Measurements from ENCODE around the gene NMNAT1. TPM values are rescaled to one million over a fixed set of nuclear protein-coding genes. Genes with fewer than 3 reads are reported as not detected.

Gene NMNAT1
- total RNA-seq: 1 to 10 TPM; 7.5 to 7.8 TPM
- long read RNA-seq, donor 1, transcript NMNAT1-201 (5 exons, 3,781 nt): major isoform, 5 of 5 reads
- long read RNA-seq, donor 1, partial matches to known transcripts: 0 of 5 reads
- long read RNA-seq, donor 1, other reads (novel, unspliced or antisense): 0 of 5 reads
- long read RNA-seq, donor 2, transcript NMNAT1-201 (5 exons, 3,781 nt): major isoform, 21 of 29 reads
- long read RNA-seq, donor 2, partial matches to known transcripts: 3 of 29 reads
- long read RNA-seq, donor 2, other reads (novel, unspliced or antisense): 5 of 29 reads

DNA sequence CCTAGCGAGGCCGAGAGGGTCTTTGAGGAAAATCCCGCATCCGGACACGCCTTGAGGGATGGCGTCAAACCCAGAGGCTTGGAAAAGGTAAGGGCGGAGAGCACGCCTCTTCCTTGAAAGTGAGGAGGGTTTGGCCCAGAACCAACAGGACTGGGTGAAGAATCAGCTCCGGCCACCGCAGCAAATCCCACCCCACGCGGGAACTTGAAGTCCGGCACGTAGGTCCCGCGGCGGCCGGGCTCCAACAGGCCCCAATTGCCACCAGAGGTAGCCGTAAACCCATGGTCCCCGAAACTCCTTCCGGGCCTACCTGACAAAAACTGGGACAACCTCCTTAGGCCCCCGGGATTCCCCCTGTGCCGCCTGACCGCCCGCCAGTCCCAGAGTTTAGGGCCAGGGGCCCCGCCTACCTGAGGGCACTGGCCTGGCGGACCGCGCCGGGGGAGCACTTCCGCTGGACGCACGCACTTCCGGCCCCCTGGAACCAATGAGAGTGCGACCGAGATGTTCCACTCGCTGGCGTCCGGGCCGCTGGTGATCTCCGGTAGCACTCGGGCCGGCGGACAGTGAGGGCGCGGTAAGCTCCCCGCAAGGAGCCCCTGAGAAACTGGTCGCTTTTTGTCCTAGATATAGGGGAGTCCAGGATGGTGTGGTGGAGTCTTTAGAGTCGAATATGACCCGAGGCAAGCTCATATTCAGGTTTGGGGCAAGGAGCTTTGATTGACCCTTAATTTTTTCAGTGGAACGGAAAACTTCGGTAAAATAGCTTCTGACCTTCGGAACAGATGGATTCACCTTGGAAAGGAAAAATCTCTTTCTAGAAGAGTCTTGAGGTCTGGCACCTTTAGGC is at the start of gene NMNAT1, which contains the start of gene LZIC:
NMNAT1 (plus strand) TSS at position 537 of the 850 bp plus-strand sequence. CDS start 28,599 bp downstream, outside the sequence.
LZIC (minus strand) TSS at position 453 of the 850 bp plus-strand sequence. CDS start 6,772 bp downstream, outside the sequence.
- peak; percentile 98 for DNase-seq (ENCODE audit: low spot score)
- intact Hi-C loops (cut with DNase I): no loop called here

DNA sequence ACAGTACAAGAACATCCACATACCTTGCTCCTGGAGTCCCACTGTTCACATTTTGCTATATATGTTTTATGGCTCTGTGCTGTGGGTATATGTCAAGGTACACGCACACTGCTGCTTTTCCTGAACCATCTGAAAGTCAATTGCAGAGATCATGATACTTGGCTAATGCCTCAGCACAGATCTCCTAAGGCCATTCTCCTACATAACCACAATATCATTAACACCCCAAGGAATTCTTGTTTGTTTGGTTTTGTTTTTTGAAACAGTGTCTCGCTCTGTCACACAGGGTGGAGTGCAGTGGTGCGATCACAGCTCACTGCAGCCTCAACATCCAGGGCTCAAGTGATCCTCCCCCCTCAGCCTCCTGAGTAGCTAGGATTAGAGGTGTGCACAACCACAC is 49.2 kb upstream of the NMNAT1 start:
- DNase-seq (ENCODE audit: low spot score): peak; percentile 30
- intact Hi-C loops (cut with DNase I): no loop called here

GRCh38 chr1:9900142-9901043 is 42.9 kb upstream of the NMNAT1 start:
- peak; percentile 84 for DNase-seq (ENCODE audit: low spot score)
- intact Hi-C loops (cut with DNase I): no loop called here

GRCh38 chr1:9901148-9902059 is 41.9 kb upstream of the NMNAT1 start:
- intact Hi-C loops (cut with DNase I): no loop called here
- DNase-seq (ENCODE audit: low spot score): peak; percentile 47

- intact Hi-C loops (cut with DNase I): no loop called here
Measured at GRCh38 chr1:9902060-9902452, 41.2 kb upstream of the NMNAT1 start.

DNA sequence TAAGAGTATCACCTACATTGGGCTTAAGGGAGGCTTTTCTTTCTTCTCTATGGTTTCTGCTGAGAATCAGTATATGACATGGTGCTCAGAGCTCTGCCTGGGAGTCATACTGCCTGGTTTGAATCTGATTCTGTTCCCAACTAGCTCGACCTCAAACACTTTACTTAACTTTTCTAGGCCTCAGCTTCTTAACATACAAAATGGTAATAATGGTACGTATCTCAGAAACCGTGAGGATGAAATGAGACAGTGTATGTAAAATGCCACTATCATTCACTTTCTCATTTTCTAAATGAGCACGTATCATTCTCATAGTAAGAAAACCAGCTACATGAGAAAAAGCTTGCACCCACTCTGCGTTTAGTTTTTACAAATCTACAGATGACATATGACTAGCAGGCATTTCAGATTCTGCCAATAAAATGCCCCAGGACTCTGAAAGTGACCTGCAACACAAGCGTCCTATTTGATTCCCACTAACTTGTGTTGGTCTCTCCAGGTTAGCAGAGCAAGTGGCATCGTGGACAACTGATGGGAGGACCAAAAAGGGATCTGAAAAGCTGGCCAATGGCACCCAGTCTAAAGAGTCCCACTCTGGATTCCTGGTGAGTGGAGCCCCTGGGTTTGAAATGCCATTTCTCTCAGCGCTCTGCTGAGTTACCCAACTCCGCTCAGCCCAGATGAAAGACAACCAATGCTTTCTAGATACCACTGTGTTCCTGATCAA is 39.3 kb upstream of the NMNAT1 start:
- intact Hi-C loops (cut with DNase I): no loop called here
- DNase-seq (ENCODE audit: low spot score): peak; percentile 66

More at GRCh38 chr1:9902060-9902452, 41.2 kb upstream of the NMNAT1 start:
- peak; percentile 29 for DNase-seq (ENCODE audit: low spot score)

- DNase-seq (ENCODE audit: low spot score): peak; percentile 17
Measured at GRCh38 chr1:9904596-9904995, 38.7 kb upstream of the NMNAT1 start.

GRCh38 chr1:9905010-9905409 is 38.3 kb upstream of the NMNAT1 start:
- intact Hi-C loops (cut with DNase I): no loop called here
- DNase-seq (ENCODE audit: low spot score): no peak

More at GRCh38 chr1:9904596-9904995, 38.7 kb upstream of the NMNAT1 start:
- intact Hi-C loops (cut with DNase I): no loop called here

DNA sequence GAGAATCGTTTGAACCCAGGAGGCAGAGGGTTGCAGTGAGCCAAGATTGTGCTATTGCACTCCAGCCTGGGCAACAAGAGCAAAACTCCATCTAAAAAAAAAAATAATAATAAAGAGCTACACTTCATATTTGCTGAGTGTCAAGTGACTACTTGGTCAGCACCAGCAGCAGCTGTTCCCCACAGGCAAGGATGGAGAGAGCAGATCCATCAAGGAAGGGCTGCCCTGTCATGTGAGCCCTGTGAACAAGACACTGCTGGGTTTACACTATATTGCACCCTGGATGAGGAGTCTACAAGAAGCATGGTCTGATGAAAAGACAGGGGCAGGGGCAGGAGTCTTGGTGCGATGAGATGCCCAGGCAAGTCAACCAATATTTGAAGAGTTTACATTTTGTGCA is 36.8 kb upstream of the NMNAT1 start:
- intact Hi-C loops (cut with DNase I): no loop called here
- no peak for DNase-seq (ENCODE audit: low spot score)

- no peak for DNase-seq (ENCODE audit: low spot score)
- intact Hi-C loops (cut with DNase I): no loop called here
Measured at GRCh38 chr1:9907441-9907840, 35.8 kb upstream of the NMNAT1 start.

DNA sequence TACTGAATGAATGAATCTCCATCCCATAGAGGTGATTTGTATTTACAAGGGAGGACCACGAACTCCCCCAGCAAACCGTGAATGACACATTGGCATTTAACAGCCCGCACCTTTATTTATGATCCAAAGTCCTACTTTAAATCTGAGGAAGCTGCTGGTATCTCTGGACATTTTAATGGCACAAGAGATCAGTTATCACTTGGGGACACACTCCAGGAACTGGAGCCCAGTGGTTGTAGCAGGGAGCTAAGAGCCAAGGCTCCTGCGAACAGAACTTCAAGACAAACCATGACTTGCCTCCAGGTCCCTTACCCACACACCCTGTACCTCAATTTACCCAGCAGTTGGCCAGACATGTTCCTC is 34.4 kb upstream of the NMNAT1 start:
- intact Hi-C loops (cut with DNase I): no loop called here

DNA sequence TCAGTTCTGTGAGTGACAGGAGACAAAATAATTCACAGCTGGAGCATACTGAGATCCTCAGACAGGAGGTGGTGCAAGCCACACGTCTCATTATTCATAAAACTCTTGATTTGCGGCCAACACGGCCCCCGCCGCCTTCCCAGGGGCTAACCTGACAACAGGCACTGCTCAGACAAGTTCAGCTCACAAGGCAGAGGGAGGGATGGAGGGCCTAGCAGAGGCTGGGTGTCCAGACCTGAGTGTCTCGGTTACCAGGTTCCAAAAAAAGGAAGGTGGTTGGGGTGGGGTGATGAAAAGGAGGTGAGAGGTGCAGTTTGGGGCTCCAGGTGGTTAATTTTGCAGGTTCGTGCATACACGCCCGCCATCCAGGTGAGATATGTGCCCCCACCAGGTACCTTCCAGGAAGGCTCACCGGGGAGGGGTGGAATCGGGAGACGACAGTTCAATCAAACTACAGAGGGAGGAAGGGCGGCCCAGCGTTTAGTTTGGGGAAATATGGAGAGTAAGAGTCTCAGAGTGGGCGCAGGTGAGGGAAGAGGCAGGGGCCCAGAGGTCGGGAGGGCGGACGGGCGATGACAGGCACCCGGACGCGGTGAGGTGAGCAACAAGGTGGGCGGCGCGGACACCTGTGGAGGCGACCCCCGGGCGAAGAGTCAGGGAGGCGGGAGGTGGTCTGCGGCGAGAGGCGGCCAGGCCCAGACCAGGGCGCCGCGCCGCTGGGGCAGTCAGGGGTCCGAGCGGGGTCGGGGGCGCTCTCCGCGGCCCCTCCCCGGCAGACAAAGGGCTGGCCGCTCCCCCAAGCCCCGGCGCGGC is 33.8 kb upstream of the NMNAT1 start:
- DNase-seq (ENCODE audit: low spot score): peak; percentile 83
- intact Hi-C loops (cut with DNase I): no loop called here

More for the DNA sequence above, 34.4 kb upstream of the NMNAT1 start:
- DNase-seq (ENCODE audit: low spot score): no peak

GRCh38 chr1:9910076-9910422 is 33.2 kb upstream of the NMNAT1 start, which contains the start of gene CTNNBIP1:
Gene CTNNBIP1, minus strand, starts transcription at chr1:9910269. Its CDS starts 38,205 bp downstream, at chr1:9872064.
- DNase-seq (ENCODE audit: low spot score): no peak
- intact Hi-C loops (cut with DNase I): no loop called here

- peak; percentile 100 for DNase-seq (ENCODE audit: low spot score)
- intact Hi-C loops (cut with DNase I): no loop called here
Measured at GRCh38 chr1:9910423-9911178, 32.7 kb upstream of the NMNAT1 start.

DNA sequence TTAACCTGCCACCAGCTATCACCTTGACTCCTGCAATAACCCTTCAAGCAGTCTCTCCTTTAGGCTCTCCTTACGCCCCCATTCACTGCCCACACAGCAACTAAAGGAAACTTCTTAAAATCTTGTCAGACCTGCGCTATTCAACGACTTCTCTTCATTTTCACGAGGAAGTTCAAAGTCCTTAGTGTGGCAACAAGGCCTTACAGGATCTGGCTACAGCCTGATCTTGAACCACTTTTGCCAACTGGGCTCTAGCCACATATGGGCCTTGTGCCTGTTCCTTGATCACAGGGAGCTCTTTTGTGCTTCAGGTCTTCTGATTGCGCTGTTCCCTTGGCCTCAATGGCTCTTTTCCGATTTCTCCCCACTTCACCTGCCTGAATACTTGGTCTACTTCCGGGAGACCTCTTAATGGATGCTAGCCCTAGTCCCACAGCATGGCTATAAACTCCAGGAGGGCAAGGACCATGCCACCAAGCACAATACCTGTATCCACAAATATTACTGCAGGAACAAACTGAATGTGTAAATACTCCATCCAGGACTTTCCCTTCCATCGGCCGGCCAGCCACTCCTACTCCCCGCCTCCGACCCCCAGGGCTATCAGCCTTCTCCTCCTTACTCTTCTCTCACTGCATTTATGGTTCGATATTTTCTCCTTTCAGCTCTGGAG is 30.9 kb upstream of the NMNAT1 start:
- intact Hi-C loops (cut with DNase I): no loop called here
- no peak for DNase-seq (ENCODE audit: low spot score)

DNA sequence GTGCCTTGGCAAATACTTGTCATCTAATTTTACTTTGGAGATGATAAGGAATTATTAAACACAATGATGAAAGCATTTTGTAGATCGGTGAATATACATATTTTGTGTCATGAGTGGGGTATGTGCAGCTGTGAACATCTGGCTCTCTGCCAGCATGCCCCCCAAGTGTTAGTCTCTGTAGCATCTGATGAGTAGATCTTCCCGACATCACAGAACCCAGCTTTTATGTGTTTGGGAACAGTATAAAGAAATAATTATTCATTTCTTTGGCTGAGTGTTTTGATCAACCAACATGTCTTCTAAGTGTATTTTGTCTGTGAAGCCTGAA is 28.7 kb upstream of the NMNAT1 start:
- intact Hi-C loops (cut with DNase I): no loop called here
- no peak for DNase-seq (ENCODE audit: low spot score)

All from posterior vena cava (tissue), 2 donors.